ENCODE results near the gene CHTF18.

Gene CHTF18

GRCh38 chr16:776824-777223 is 11.6 kb upstream of the CHTF18 start:
- DNase-seq = no peak

DNA sequence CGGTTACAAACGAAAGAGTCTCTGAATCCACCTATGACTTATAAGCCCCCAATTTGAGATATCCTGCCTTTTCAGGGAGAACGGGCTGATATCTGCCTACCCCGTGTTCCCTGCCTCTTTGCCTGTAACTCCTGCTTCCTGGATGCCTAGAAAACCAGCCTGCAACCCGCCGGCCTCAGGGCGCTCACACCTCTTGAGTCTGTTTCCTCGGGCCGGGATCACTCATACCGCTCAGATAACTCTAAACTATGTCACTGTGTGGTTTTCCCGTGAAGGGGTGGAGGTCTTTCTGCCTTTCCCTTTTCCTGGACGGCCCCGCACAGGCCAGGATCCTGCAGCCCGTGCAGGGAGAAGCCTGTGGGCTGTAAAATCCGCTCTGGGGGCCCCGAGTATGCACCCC is 10.6 kb upstream of the CHTF18 start:
- no peak for DNase-seq

- DNase-seq = no peak
Measured at GRCh38 chr16:778447-778846, 10.0 kb upstream of the CHTF18 start.

GRCh38 chr16:778909-779527 is 9.4 kb upstream of the CHTF18 start:
- DNase-seq = no peak

DNA sequence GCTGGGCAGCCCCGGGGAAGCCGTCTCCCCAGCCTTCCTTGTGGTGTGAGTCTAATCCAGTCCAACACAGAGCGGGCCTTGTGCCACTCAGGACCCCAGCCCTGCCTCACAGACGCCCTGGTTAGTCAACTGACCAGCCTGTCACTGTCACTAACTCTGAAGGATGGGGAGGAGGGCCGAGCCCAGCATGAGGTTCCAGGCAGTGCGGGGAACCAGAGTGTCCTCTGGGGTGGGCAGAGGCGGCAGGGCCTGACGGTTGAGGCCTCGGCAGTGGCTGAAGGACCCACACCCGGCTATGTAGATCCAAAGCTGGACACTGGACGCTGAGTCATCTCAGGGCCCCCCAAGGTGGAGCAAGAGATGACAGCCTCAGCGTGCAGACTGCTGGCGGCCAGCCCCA is 8.9 kb upstream of the CHTF18 start:
- no peak for DNase-seq

DNA sequence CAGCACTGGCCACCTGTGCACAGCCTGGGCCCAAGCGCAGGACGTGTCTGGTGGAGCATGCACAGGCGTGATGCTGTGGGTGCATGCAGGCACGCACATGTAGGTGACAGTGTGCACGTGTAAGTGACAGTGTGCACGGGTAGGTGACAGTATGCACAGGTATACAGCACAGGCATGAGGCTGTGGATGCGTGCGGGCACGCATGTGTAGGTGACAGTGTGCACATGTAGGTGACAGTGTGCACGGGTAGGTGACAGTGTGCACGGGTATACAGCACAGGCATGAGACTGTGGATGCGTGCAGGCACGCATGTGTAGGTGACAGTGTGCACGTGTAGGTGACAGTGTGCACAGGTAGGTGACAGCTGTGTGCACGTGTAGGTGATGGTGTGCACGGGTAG is 8.1 kb upstream of the CHTF18 start:
- DNase-seq = no peak

DNA sequence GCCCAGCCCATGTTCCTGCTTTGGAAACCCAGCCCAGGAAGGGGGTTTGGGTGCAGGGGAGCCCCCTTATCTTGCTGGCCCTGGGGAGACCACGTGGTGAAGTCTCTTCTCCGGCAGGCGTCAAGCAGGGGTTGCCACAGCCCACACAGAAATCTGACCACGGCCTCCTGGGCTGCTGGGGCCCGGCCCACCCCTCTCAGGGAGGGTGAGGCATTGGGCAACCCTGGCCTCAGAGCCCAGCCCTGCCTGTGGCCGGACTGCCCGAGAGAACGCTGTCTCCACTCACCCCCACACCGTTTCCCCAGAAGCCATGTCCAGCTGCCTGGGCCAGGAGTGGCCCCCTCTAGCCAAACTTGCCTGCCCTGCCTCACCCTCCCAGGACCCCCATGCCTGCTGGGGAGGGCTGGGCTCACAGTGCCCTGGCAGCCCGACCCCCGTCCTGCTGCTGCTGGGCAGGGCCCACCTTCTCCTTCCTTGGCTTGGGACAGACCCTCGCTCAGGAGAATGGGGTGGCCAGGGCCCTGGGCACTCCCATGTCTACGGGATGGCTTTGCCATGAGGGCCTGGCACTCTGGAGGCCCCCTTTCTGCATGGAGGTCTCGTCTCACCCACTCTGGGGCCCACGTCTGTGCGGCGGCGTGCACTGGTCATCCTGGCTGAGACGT is 6.9 kb upstream of the CHTF18 start:
- no peak for DNase-seq

DNA sequence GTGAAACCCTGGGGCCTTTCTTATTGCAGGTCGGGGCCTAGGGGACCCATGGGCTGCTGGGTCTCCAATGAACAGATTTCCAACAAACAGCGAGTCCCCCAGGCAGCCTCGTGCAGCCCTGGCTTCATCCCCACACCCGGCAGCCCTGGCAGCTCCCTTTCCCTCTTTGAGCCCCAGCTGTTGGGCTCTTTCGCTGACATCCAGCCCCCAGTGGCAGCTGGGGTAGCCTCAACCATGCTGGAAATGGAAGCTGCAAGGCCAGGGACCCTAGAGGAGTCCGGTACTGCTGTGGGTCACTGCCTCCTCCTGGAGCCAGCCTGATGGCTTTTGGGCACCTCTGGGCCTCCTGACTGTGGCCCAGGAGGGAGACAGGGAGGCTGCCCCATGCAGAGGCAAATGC is 6.2 kb upstream of the CHTF18 start:
- no peak for DNase-seq

DNA sequence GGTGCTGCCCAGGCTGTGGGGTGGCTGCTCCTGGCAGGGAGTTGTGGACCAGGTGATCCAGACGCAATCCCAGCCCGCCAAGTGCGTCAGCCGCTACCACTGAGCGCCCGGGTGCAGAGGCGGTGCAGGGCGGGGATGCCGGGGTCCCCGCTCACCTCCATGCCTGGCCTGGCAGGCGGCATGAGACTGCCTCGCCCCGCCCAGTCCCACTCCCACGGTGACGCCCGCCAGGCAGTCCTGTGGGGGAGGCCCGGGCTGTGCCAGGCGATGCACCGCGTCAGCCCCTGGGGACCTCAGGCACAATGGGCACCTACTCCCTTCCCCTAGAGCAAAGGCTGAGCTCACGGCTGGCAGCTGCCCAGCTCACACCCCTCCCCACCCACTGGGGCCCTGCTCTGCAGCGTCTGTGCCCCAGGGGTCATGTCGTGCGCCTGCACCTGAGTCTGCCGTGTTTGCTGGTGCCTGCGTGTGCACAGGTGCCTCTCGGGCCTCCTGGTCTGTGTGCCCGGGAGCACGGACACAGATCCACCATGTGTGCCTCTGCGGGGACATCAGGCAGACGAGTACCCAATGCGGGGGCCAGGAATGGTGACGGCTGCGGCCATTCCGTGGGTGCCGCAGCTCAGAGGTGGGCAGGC is 5.5 kb upstream of the CHTF18 start:
- no peak for DNase-seq

DNA sequence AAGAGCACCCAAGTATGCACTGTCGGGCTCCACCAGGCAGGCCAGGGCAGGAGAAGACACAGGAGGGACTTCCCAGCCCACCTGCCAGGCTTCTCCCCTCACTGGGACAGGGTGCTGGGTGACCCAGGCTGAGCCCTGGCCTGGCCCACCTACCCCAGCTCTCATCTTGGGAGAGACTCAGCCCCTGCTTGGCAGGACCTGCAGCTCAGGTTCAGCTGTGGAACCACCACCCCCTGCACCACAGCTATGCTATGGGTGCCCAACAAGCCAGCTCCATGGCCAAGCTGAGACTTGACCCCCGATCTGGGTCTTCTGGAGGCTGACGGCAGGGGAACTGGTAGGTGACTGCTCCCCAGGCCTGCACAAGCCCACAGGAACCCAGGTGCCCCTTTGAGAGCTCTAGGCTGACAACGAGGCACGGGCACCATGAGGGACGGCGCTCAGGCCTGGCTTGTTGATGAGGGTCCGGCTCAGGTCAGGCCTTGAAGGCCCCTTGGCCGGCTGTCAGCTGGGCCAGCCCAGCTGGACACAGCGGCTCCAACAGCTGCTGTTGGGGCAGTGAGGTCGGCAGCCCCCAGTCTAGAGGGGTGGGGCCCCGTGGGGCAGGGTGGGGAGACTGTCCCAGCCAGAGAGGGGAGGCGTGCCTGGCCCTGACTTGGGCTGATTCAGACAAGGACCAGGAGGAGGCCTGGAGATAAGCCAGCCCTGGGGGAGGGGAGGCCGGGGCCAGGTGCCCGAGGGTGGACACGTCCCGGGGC is 4.8 kb upstream of the CHTF18 start:
- DNase-seq = no peak

DNA sequence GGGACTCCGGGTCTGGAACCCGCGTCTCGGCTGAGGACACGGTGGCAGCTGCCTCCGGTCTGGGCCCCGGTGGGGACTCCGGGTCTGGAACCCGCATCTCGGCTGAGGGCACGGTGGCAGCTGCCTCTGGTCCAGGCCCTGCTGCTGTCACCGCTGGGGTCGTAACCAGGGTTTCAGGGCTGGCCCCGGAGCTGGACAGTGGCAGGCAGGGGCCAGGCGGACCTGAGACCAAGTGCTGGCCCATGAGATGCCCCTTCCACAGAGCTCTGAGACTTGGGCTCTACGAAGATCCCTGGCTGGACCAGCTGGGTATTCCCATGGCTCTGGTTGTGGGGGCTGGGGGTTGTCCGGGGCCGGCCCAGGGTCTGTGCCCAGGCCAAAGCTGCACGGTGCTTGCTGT is 4.0 kb upstream of the CHTF18 start:
- DNase-seq = no peak

GRCh38 chr16:785563-786535 is 2.6 kb upstream of the CHTF18 start:
- peak; percentile 78 to 92 (median 81) for DNase-seq

- peak in 2 of 3 donors; percentile 2 to 21 for DNase-seq
Measured at GRCh38 chr16:787321-787966, 976 bp upstream of the CHTF18 start.

DNA sequence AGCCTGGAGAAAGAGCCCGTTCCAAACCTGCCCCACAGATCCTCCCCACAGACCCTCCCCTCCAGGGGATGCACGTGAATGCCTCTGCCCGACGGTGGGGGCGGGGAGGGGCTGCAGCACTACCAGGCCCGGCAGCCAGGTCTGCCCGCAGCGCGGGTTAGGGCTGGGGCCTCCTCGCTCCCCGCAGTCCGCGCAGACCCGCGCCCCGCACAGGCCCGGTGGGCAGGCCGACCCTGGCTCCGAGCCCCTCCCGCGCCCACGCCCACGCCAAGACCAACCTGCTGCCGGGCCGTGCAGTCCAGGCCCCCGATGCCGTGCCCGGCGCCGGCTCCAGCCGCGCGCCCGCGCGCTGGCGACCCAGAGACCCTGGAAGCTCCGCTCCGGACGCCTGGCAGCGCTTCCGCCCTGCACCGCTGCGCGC is 432 bp upstream of the CHTF18 start, which contains the start of gene RPUSD1:
RPUSD1 (minus strand) TSS at position 404 of the 421 bp plus-strand sequence. CDS start 644 bp downstream, outside the sequence.
- no peak for DNase-seq

- no peak for DNase-seq
Measured at GRCh38 chr16:789191-789850, 901 bp downstream of the CHTF18 start.

DNA sequence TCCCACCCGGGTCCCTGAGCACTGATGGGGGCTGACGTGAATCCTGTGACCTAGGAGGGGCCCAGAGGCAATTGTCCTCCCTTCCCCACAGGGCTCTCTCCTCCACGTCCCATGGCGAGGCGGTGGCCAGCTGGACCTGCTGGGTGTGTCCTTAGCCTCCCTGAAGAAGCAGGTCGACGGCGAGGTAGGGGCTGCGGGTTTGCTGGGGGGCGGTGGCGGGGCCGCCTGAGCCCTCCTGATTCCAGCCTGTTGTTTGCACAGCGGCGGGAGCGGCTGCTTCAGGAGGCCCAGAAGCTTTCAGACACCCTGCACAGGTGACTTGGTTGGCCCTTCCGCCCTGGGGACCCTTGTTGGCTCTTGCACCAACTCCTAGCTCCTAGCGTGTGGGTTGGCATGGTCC is 1.7 kb downstream of the CHTF18 start:
- no peak for DNase-seq

GRCh38 chr16:791131-791530 is 2.7 kb downstream of the CHTF18 start:
- no peak for DNase-seq

- DNase-seq = no peak
Measured at GRCh38 chr16:792221-792995, 4.0 kb downstream of the CHTF18 start.

DNA sequence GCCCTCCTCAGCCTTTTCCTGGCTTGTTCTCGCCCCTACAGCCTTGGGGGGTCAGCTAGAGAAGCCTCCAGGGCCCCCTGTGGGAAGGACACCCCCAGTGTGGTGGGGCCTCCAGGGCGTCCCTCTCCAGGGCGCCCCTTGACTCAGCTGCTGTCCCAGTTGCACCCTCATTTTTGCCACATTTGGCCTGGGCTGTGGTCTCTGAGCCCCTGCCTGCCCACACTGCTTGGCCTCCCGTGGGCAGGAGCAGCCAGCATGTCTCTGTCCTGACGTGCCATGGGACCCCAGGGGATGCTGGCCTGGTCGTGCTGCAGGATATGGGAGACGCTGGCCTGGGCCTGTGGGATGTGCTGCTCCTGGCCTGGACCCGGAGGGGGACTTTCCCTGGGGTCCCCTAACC is 5.0 kb downstream of the CHTF18 start:
- DNase-seq = no peak

GRCh38 chr16:794091-794822 is 5.8 kb downstream of the CHTF18 start:
- DNase-seq = no peak
